ENCODE results near the gene TMEM100. TPM values are rescaled to one million over a fixed set of nuclear protein-coding genes. Genes with fewer than 3 reads are reported as not detected.
"Not testable (repeated sequence)": the region's sequence is repeated elsewhere in the genome, so short reads cannot be mapped to it uniquely, and the experiment has no call there.

TMEM100 gene
- total RNA-seq, 1 experiment from 2014 or later: 0.31 TPM

DNA sequence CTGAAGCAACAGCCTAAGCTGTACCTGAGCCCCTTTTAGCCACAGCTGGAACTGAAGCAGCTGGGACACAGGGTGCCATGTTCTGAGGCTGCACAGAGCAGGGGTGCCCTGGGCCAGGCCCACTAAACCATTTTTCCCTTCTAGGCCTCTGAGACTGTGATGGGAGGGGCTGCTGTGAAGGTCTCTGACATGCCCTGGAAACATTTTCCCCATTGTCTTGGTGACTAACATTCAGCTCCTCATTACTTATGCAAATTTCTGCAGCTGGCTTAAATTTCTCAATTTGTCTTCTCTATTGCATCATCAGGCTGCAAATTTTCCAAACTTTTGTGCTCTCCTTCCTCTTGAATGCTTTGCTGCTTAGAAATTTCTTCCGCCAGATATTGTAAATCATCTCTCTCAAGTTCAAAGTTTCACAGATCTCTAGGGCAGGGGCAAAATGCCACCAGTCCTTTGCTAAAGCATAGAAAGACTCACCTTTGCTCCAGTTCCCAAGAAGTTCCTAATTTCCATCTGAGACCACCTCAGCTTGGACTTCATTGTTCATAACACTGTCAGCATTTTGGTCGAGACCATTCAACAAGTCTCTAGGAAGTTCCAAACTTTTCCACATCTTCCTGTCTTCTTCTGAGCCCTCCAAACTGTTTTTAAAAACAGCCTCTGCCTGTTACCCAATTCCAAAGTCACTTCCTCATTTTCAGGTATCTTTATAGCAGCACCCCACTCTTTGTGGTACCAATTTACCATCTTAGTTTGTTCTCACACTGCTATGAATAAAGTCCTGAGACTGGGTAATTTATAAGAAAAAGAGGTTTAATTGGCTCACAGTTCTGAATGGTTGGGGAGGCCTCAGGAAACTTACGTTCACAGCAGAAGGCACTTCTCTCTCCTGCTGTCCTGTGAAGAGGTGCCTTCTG lies 49.8 kb downstream of the TMEM100 start:
- H3K36me3 ChIP-seq (replicated peaks; ENCODE audit: control insufficient read depth, insufficient read depth, low read length): no peaks in the 10 kb centered on the region
- no peak overlapping the region for H3K4me3 ChIP-seq (ENCODE audit: insufficient read depth, low read depth, low read length)
- no peaks in the 10 kb centered on the region for H3K27me3 ChIP-seq (ENCODE audit: control insufficient read depth, insufficient read depth, low read length)
- no peak for DNase-seq

DNA sequence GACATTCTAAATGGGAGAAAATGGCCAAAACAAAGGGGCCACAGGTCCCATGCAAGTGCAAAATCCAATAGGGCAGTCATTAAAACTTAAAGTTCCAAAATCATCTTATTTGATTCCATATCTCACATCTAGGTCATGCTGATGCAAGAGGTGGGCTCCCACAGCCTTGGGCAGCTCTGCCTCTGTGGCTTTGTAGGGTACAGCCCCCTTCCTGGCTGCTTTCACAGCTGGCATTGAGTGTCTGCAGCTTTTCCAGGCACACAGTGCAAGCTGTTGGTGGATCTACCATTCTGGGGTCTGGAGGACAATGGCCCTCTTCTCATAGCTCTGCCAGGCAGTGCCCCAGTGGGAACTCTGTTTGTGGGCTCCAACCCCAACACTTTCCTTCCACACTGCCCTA lies 50.7 kb downstream of the TMEM100 start:
- DNase-seq: not testable (repeated sequence)

More for the DNA sequence above, 50.7 kb downstream of the TMEM100 start:
- H3K36me3 ChIP-seq (replicated peaks; ENCODE audit: control insufficient read depth, insufficient read depth, low read length); H3K4me3 ChIP-seq (ENCODE audit: insufficient read depth, low read depth, low read length); H3K27me3 ChIP-seq (ENCODE audit: control insufficient read depth, insufficient read depth, low read length): not testable (repeated sequence)

Other genes starting within 250 kb of the TMEM100 start
- not detected in 2 replicates for gene SMIM36, start 211.4 kb downstream of the TMEM100 start, total RNA-seq (2014; rRNA removed; shearing (Covaris generic))
- gene PCTP, start 28.2 kb upstream of the TMEM100 start, total RNA-seq (2014; rRNA removed; shearing (Covaris generic)): 19.7 and 20.3 TPM in 2 replicates